GM20000 (cell line): ENCODE results near the gene LRP1.

Experiments
- DNase-seq: peaks from one replicate; pipeline ENCODE4 v3.0.0; 2012; ENCODE audit warnings: low spot score
- TF ChIP-seq, protein P1 (sequence below): IDR thresholded peaks from 2 replicates; pipeline ENCODE4 v1.5.1; 2012; ENCODE audit warnings: mild to moderate bottlenecking, control low read depth; ENCODE audit errors: extremely low read depth, missing control alignments

The LRP1 gene

DNA sequence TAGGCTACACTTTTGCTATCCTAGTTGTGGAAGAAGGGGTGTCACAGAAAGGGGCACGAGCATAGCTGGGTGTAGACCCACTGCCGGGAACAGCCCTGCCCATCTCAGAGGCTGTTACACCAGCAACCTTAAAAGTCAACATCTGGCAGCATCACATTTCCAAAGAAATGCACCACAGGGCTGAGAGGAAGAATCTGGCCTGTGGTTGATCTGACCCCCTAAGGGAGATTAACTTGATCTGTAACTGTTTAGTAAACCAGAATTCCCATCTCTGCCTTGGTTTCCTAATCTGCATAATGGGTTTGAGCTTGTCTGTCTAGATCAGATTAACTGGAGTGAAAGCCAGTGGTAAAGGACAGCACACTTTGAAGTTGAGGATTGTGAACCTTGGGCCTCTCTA is 17.8 kb downstream of the LRP1 start:
- TF ChIP-seq, protein P1, sequence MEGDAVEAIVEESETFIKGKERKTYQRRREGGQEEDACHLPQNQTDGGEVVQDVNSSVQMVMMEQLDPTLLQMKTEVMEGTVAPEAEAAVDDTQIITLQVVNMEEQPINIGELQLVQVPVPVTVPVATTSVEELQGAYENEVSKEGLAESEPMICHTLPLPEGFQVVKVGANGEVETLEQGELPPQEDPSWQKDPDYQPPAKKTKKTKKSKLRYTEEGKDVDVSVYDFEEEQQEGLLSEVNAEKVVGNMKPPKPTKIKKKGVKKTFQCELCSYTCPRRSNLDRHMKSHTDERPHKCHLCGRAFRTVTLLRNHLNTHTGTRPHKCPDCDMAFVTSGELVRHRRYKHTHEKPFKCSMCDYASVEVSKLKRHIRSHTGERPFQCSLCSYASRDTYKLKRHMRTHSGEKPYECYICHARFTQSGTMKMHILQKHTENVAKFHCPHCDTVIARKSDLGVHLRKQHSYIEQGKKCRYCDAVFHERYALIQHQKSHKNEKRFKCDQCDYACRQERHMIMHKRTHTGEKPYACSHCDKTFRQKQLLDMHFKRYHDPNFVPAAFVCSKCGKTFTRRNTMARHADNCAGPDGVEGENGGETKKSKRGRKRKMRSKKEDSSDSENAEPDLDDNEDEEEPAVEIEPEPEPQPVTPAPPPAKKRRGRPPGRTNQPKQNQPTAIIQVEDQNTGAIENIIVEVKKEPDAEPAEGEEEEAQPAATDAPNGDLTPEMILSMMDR, result no peak
- no peak for DNase-seq

DNA sequence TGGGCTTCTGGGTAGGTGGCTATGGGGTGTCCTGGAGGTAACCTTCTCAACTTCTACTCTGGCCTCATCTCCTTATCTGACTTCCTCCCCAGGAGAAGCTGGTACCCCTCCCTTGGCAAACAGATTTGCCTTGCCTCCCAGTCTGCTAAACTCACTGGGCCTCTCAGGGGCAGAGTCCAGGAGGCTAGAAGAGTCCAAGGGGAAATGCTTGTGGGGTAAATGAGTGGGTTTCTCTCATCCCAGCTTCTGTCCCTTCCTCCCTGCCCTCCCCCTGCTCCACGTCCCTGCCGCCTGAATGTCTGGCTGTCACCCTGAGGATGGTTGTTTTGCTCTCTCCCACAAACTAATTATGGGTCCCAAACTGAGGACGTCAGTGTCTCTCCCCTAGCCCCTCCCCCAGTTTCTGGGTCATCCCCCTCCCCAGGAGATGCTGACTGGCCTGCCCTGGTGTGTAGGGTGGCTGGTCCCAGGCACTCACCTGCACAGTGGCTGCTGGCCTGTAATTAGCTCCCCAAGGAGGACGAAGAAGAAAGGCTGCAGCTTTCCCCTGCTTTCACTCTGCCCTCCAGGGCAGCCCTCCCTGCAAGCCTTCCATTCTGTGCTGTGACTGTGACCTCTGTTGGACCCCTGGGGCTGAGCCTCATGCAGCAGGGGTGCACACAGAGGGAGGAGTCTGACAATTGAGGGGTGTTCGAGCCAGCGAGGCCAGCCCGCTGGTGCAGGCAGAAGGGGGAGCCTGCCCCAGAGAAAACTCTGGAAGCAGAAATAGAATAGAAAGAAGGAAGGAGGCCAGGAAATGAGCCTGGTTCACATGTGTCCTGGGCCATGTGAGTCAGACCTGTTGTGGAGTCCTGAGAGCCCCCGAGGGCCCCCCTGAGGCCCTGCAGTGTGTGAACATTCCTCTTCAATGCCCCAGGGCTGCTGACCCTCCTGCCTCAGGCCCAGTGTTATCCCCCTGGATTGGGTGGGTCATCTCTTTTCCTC is 19.0 kb downstream of the LRP1 start, which contains the start of gene LRP1-AS:
Gene LRP1-AS, minus strand, starts transcription at position 659 of the 984 bp plus-strand sequence.
- TF ChIP-seq, protein P1, result no peak
- DNase-seq, result no peak

DNA sequence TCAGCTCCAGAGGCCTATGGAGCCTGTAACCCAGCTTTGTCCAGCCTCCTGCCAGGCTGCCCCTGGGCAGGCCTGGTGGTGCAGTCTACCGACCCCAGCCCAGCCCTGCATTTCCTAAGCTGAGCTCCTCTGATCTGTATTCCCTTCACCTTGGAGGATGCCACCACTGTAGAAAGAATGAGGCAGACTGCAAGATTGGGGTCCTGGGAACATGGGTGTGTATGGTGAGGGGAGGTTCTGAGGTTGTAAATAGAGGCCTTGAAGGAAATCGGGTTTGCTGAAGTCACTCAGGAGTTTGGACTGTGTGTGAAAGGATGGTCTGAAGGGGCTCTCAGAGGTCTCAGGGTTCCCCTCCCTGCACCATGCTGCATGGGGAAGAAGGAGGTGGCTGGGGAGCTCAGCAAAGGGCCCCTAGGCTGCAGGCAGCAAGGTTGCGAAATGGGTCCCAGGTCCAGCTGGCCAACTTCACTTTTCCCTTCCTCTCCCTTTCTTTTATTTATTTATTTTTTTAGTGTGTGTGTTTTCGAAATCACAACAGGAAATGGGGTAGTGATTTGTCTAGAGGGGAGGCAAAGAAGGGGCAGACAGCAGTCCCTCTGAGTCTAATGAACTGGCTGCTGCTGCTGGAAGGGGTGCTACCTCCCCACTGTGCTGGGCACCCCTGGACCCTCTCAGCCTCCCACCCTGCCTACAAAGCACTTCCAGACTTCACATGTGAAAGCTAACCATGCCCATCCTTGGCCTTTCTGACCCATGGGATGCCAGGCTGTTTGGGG is 20.4 kb downstream of the LRP1 start:
- TF ChIP-seq, protein P1, result no peak
- no peak for DNase-seq

DNA sequence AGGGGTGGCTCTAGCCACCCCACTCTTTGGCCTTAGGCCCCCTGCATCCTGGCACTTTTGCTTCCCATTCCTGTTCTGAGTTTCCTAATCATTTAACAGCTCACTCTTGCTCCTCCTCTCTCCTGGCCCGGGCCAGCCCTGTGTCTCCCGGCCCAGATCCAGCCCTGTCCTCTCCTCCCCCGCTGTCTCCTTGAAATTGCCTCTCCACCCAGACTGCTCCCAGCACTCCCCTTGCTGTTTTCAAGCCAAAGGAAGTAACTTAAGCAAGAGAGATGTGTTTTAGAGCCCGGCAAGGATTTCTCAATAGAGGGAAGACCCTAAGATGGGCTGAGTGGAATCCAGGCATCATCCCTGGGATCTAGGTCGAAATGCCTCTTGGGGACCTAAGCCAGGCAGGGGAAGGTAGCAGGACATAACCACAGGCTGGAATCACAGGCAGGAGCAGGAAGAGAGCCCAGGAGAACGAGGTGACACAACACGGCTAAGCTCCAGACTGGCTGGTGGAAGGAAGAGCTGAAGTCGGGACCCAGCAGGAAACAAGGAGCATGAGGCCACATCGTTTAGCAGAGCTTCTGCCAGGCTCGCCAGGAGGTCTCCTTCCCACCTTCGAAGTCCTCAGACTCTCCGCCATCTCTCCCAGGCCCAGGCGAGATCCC is 21.1 kb downstream of the LRP1 start:
- TF ChIP-seq, protein P1, result no peak
- DNase-seq, result no peak

DNA sequence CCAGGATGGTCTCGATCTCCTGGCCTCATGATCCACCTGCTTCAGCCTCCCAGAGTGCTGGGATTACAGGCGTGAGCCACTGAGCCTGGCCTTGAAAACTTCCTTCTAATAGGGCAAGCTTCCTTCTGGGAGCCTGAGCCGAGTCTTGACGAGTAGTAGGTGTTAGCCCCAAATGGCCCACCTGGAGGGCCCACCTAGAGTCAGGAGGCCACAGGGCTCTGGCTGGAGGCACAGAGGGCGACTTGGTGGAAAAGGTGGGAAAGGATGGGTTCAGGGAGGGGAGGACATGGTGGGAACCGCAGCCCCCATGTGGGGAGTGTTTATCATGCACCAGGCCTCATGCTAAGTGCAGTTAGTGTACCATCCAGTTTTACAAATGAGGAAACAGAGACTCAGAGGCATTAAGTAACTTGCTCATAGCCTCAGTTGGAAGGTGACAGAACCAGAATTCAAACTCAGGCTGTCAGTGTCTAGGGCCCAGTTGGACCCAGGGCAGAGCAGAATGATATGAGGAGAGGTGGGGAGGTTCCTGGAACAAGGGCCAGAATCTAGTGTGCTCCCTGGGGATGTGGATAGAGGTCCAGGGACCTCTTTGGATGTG is 22.2 kb downstream of the LRP1 start:
- TF ChIP-seq, protein P1, result no peak
- no peak for DNase-seq

DNA sequence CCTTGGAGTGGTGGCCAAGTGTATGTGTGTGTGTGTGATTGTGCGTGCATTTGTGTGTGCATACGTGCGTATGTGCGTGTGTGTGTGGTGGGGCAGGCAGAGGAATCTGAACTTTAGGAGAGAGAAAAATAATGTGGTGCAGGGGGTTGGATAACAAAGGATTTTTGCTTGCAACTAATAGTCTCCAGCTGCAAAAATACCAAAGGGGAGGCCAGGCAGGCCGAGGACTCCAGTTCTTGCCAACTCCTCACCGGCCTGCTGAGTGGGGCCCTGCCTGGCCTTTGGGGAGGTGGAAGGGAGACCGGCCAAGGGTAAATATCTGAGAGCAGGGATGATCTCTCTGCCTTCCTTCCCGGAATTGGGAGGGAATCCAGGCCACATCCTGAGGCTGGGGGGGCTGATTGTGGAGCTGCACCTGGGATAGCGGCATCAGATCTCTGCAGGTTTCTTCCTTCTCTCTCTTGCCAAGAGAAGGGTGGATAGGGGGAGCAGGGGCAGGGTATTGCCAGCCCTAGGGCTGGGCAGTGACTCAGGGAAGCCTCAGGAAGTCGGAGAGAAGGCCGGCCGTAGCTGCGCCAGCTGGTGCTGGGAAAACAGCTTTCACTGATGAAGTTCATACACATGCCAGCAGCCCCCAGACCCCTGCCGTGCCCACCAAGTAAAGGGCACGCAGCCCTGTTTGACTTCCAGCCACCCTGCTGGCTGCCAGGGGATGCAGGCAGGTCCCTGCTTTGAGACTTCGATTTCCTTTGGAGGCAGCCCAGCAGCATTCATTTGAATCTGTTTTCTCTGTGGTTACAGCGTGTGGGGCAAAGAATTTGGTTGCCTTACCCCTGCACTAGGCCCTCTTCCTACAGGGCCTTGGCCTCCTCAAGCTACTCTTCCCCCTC is 23.7 kb downstream of the LRP1 start:
- TF ChIP-seq, protein P1, result no peak
- no peak for DNase-seq
